ENCODE measurements around the gene CCDC85B. TPM values are rescaled to one million over a fixed set of nuclear protein-coding genes. Genes with fewer than 3 reads are reported as not detected.

The CCDC85B gene
- total and polyA plus RNA-seq, 2 of the 13 experiments (the other 11 are each of a cell fraction or from before 2014, with no cell fraction given): 8.2 to 19.5 TPM

DNA sequence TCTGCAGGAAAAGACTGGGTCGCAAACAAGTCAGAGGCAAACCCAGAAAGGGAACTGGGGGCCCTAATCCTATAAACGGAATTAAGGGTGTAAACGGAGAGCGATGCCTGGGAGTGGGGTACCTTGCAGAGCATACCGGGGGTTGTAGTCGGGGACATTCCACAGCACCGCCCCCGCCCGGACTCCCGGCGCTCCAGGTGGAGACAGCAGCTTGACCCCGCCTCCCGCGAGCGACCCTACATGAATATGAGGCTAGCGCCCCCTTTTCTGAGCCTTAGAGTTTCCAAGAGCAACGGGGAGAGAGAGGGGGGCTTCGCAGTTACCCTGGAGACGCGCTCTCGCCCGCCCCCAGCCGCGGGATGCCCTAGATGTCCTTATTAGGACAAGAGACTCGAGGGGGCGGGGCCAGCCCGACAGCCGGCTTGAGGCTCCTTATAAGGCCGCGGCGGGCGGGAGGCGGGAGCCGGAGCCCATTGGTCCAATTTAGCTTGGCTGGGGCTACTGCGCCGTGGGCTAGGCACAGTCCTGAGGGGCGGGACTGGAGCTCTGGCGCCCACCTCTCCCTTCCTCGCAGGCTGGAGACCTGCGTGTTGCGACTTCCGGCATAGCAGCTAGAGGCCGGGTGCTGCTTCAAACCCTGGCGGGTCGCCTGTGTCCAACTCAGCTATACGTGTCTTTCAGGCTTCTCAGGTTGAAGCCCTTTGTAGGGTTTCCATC, 31.2 kb upstream of the CCDC85B start (continued):
- TF ChIP-seq, protein P1, sequence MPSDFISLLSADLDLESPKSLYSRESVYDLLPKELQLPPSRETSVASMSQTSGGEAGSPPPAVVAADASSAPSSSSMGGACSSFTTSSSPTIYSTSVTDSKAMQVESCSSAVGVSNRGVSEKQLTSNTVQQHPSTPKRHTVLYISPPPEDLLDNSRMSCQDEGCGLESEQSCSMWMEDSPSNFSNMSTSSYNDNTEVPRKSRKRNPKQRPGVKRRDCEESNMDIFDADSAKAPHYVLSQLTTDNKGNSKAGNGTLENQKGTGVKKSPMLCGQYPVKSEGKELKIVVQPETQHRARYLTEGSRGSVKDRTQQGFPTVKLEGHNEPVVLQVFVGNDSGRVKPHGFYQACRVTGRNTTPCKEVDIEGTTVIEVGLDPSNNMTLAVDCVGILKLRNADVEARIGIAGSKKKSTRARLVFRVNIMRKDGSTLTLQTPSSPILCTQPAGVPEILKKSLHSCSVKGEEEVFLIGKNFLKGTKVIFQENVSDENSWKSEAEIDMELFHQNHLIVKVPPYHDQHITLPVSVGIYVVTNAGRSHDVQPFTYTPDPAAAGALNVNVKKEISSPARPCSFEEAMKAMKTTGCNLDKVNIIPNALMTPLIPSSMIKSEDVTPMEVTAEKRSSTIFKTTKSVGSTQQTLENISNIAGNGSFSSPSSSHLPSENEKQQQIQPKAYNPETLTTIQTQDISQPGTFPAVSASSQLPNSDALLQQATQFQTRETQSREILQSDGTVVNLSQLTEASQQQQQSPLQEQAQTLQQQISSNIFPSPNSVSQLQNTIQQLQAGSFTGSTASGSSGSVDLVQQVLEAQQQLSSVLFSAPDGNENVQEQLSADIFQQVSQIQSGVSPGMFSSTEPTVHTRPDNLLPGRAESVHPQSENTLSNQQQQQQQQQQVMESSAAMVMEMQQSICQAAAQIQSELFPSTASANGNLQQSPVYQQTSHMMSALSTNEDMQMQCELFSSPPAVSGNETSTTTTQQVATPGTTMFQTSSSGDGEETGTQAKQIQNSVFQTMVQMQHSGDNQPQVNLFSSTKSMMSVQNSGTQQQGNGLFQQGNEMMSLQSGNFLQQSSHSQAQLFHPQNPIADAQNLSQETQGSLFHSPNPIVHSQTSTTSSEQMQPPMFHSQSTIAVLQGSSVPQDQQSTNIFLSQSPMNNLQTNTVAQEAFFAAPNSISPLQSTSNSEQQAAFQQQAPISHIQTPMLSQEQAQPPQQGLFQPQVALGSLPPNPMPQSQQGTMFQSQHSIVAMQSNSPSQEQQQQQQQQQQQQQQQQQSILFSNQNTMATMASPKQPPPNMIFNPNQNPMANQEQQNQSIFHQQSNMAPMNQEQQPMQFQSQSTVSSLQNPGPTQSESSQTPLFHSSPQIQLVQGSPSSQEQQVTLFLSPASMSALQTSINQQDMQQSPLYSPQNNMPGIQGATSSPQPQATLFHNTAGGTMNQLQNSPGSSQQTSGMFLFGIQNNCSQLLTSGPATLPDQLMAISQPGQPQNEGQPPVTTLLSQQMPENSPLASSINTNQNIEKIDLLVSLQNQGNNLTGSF (CRISPR knock-in tag; IDR thresholded peaks at IDR 0.05): no peak
- TF ChIP-seq CHD4 (IDR thresholded peaks at IDR 0.05; ENCODE audit: borderline replicate concordance, low read length): no peak; the same call in 1 of the 2 replicates
- no peak for TF ChIP-seq MXD1 (CRISPR knock-in tag; IDR thresholded peaks at IDR 0.05)
- no peak for TF ChIP-seq SALL2 (CRISPR knock-in tag; IDR thresholded peaks at IDR 0.05)
- no peak for TF ChIP-seq ZBTB44 (CRISPR knock-in tag; IDR thresholded peaks at IDR 0.05)
- peak; percentile 42; the same call in 1 of the 2 replicates for TF ChIP-seq MYC (CRISPR knock-in tag; IDR thresholded peaks at IDR 0.05; ENCODE audit: borderline replicate concordance)
- TF ChIP-seq, protein P2, sequence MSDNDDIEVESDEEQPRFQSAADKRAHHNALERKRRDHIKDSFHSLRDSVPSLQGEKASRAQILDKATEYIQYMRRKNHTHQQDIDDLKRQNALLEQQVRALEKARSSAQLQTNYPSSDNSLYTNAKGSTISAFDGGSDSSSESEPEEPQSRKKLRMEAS (IDR thresholded peaks at IDR 0.05): peak; percentile 50; the same call in 1 of the 2 replicates
- TF ChIP-seq, protein P3, sequence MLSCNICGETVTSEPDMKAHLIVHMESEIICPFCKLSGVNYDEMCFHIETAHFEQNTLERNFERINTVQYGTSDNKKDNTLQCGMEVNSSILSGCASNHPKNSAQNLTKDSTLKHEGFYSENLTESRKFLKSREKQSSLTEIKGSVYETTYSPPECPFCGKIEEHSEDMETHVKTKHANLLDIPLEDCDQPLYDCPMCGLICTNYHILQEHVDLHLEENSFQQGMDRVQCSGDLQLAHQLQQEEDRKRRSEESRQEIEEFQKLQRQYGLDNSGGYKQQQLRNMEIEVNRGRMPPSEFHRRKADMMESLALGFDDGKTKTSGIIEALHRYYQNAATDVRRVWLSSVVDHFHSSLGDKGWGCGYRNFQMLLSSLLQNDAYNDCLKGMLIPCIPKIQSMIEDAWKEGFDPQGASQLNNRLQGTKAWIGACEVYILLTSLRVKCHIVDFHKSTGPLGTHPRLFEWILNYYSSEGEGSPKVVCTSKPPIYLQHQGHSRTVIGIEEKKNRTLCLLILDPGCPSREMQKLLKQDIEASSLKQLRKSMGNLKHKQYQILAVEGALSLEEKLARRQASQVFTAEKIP (CRISPR knock-in tag; IDR thresholded peaks at IDR 0.05; ENCODE audit: borderline replicate concordance): no peak
- no peak for TF ChIP-seq RARA (CRISPR knock-in tag; IDR thresholded peaks at IDR 0.05)
- TF ChIP-seq ZSCAN21 (CRISPR knock-in tag; IDR thresholded peaks at IDR 0.05; ENCODE audit: borderline replicate concordance): no peak; the same call in 1 of the 2 replicates
- 0 out of 2 replicates have a peak, but pooled peaks have one; percentile 10 for TF ChIP-seq HIVEP1 (CRISPR knock-in tag; IDR thresholded peaks at IDR 0.05)
- TF ChIP-seq NR2C2 (CRISPR knock-in tag; IDR thresholded peaks at IDR 0.05; ENCODE audit: borderline replicate concordance): no peak
- no peak for TF ChIP-seq POLR2AphosphoS2 (IDR thresholded peaks at IDR 0.05; ENCODE audit: low read depth, low read length)
- no peak for TF ChIP-seq THAP9 (CRISPR knock-in tag; IDR thresholded peaks at IDR 0.05; ENCODE audit: borderline replicate concordance)

Measured in HepG2 (cell line).